HK-2 (cell line): ENCODE measurements around the gene NISCH.
A peak's percentile ranks its signal among the peaks of the same experiment; 100 is the strongest.

ENCODE experiments used
- DNase-seq: peaks from one replicate; pipeline ENCODE4 v3.0.0-alpha.2; 2018; ENCODE audit not compliant: unreplicated experiment

Gene NISCH

DNA sequence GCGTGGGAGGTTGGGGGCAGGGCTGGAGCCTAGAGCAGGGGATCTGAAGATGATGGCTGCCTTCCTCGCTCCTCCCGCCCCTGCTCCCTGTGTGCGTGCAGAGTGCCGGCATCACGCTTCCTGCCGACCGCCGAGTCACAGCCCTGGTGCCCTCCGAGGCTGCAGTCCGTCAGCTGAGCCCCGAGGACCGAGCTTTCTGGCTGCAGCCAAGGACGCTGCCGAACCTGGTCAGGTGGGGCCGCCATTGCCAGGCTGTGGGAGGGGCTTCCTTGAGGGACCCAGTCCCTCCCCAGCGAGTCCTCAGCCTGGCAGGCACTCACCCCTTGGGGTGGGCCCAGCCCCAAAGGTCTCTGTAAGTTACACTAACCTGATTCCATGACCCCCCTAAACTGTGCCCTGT, 57.3 kb downstream of the NISCH start:
- no peak for DNase-seq

DNA sequence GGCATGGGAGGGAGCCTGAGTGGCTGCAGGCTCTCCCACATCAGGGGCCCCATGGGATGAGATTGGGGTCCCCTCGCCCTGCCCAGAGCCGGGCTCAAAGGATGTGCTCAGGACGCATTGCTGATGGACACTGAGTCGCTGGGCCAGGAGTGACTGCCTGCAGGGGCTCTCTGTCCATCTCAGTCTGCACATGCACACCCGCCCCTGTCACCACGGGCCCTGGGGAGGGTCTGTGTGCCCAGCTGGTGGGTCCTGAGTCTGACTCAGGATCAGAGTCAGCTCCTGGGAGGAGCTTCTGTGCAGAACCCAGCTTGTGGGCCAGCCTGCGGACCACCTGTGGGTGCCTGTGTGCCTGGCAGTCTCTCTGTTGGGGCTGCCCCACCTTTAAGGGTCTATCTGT, 57.9 kb downstream of the NISCH start:
- no peak for DNase-seq

DNA sequence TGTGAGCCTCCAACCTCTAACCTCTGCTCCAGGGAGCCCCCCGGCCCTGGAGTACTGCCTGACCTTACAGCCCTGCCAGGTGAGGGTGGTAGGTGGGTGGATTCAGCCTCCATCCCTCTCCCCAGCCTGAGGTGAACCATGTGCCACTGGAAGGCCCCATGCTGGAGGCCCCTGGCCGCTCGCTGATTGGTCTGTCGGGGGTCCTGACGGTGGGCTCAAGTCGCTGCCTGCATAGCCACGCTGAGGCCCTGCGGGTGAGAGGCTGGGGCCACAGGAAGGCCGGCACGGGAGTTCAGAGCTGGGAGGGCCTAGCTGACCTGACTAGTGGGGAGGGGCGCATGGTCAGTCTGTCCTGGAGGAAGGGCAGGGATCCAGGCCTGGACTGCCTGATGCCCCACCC, 59.2 kb downstream of the NISCH start:
- DNase-seq: no peak

DNA sequence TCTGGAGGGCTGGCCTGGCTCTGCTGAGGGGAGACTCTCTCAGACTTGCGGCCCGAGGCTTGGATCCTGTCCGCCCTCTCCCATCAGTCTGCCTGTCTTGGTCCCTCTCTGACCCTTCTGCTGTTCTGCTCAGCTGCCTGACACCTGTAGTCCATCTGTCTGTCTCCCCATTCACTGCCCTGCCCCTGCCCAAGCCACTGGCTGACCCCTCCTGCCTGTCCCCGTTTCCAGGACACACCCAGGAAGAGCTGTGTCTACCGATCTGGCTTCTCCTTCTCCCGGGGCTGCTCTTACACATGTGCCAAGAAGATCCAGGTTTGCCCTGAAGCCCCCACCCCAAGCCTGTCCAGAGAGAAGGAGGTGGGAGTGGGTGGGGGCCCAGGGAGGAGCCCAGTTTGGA, 59.8 kb downstream of the NISCH start:
- DNase-seq: no peak

DNA sequence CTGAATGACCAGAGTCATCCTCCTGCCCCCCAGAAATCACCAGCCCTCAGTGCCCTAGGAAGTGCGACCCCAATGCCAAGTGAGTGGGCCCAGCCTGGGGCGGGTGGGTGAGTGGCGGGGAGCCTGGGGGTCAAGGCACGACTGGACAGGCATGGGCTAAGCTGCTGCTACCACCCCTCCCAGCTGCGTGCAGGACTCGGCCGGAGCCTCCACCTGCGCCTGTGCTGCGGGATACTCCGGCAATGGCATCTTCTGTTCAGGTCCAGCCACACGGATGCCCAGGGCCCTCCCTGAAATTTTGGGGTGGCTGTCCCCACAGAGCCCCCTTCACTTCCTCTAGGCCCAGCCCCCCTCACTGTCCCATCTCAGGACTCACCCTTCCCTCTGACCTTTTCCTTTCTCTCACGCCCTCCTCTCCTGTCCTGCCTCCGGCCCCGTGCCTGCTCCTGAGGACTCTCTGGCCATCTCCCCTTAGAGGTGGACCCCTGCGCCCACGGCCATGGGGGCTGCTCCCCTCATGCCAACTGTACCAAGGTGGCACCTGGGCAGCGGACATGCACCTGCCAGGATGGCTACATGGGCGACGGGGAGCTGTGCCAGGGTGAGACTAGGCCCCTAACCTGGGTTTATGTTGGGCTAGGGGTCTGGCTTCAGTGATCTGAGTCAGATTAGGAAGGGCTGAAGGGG, 61.2 kb downstream of the NISCH start:
- no peak for DNase-seq

DNA sequence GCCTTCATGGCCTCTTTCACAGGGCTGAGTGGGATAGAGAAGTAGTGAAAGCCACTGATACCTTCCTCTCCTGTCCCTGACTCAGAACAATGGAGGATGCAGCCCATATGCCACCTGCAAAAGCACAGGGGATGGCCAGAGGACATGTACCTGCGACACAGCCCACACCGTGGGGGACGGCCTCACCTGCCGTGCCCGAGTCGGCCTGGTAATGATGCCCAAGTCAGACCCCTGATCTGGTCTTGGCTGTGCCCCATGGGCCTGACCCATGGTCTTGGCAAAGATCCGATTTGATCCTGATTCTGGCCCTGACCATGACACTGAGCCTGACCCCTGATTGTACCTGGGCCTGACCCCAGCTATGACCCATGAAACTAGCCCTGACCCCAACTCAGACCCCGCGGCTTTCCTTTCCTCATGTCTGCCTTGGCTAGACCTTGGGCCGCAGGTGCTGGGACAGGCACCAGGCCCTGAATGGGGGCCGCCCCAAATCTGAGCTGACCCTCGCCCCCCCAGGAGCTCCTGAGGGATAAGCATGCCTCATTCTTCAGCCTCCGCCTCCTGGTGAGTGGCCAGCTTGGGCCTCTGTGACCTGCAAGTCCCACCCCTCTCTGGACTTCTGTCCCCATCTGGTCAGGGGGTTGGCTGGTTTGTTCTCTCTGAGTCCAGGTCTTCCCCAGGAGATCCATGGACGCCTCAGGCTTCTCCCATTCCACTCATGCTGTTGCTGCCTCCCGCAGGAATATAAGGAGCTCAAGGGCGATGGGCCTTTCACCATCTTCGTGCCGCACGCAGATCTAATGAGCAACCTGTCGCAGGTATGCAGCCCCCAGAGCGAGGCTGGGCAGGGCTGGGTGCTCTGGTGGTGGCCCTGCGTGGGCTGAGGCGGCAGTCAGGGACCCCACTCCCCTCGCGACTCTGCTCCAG, 62.7 kb downstream of the NISCH start:
- no peak for DNase-seq

DNA sequence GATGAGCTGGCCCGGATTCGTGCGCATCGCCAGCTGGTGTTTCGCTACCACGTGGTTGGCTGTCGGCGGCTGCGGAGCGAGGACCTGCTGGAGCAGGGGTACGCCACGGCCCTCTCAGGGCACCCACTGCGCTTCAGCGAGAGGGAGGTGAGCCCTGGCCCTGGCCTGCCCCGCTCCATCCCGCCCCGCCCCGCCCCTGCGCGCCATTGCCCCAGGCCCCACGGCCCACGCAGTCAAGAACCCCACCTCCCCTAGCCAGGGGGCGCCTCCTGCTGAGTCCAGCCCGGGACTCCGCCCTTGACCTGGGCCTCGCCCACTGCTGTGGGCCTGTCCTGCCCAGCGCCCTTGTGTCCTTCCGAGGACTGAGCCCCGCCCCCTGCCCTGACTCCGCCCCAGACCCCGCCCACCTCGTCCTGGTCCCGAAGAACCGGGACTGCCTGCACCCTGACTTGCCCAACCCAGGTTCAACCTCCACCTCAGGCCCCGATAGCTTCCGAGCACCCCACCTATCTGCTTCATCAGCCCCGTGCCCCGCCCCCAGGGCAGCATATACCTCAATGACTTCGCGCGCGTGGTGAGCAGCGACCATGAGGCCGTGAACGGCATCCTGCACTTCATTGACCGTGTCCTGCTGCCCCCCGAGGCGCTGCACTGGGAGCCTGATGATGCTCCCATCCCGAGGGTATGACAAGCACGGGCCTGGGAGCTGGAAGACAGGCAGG, 63.5 kb downstream of the NISCH start:
- peak; percentile 26 for DNase-seq

DNA sequence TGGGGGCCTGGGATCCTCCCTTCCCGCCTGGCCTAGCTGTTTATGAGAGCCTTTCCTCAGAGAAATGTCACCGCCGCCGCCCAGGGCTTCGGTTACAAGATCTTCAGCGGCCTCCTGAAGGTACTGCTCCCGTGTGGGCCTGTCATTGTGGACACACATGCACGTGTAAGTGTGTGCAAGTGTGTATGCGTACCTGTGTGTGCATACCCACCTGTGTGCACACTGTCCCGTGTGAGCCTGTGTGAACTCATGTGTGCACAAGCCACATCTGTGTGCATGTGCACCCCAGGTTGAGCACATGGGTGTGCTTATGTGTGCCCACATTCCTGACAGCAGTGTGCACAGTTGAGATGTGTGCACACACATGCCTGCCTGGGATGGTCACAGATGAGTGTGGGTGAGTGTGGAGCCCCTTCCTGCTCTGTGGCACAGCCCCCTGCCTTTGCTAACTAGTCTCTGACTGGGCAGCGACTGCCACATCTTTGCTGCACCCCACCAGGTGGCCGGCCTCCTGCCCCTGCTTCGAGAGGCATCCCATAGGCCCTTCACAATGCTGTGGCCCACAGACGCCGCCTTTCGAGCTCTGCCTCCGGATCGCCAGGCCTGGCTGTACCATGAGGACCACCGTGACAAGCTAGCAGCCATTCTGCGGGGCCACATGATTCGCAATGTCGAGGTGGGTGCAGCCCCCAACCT, 64.2 kb downstream of the NISCH start:
- no peak for DNase-seq

DNA sequence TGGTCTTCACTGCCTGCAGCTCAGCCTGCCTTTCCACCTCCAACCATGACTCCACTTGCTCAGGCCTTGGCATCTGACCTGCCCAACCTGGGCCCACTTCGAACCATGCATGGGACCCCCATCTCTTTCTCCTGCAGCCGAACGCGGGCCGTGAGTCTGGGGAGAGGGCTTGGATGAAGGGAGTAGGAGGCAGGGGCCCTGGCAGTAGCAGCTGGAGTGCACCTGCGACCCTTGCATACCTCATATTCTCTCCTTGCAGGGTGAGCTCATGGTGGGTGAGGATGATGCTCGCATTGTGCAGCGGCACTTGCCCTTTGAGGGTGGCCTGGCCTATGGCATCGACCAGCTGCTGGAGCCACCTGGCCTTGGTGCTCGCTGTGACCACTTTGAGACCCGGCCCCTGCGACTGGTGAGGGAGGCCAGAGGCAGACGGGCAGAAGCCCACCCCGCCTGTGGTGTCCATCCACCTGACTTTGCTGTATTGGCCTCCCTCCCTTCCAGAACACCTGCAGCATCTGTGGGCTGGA, 64.8 kb downstream of the NISCH start:
- no peak for DNase-seq

DNA sequence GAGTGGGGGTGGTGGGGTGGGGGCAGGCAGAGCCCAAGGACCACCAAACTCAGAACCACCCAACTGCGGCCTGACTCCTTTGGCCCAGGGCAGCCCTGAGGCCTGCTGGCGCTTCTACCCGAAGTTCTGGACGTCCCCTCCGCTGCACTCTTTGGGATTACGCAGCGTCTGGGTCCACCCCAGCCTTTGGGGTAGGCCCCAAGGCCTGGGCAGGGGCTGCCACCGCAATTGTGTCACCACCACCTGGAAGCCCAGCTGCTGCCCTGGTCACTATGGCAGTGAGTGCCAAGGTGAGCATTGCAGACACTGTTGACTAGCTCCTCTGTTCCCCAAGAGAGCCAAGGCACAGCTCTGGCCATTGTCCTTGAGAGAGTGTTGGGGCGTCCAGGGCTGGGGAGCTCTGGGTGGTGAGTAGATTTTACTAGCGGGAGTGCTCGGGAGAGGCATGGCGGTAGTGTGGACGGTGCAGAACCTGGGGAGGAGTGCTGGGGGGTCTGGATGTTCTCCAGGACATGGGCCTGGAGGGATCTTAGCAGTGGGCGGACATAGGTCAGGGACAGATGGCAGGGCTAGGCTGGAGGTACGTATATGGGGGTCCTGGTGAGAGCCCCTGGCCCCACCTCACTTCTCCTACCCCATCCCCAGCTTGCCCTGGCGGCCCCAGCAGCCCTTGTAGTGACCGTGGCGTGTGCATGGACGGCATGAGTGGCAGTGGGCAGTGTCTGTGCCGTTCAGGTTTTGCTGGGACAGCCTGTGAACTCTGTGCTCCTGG, 65.5 kb downstream of the NISCH start:
- no peak for DNase-seq

DNA sequence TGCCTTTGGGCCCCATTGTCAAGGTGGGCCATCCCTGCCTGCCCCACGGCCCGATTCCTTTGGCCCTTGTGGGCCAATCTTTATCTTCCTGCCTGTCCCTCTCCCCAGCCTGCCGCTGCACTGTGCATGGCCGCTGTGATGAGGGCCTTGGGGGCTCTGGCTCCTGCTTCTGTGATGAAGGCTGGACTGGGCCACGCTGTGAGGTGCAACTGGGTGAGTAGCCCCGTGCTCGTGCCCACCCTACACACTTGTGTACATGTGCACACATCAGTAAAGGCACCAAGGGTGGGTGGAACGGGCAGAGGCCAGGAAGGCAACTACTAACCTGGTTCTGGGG, 66.1 kb downstream of the NISCH start:
- DNase-seq: no peak

DNA sequence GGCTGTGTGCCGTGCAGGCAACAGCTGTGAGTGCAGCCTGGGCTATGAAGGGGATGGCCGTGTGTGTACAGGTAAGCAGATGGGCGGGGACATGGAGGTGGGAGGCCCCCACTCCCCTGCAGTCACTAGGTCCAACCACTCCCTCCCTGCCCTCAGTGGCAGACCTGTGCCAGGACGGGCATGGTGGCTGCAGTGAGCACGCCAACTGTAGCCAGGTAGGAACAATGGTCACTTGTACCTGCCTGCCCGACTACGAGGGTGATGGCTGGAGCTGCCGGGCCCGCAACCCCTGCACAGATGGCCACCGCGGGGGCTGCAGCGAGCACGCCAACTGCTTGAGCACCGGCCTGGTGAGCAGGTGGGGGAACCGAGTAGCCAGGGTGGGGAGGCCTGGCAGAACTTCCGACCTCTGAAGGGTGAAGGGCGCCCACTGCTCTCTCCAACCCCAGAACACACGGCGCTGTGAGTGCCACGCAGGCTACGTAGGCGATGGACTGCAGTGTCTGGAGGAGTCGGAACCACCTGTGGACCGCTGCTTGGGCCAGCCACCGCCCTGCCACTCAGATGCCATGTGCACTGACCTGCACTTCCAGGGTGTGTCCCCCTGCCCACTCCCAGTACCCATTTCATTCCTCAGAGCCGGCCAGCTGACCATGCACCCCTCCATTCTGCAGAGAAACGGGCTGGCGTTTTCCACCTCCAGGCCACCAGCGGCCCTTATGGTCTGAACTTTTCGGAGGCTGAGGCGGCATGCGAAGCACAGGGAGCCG, 66.7 kb downstream of the NISCH start:
- DNase-seq: no peak

DNA sequence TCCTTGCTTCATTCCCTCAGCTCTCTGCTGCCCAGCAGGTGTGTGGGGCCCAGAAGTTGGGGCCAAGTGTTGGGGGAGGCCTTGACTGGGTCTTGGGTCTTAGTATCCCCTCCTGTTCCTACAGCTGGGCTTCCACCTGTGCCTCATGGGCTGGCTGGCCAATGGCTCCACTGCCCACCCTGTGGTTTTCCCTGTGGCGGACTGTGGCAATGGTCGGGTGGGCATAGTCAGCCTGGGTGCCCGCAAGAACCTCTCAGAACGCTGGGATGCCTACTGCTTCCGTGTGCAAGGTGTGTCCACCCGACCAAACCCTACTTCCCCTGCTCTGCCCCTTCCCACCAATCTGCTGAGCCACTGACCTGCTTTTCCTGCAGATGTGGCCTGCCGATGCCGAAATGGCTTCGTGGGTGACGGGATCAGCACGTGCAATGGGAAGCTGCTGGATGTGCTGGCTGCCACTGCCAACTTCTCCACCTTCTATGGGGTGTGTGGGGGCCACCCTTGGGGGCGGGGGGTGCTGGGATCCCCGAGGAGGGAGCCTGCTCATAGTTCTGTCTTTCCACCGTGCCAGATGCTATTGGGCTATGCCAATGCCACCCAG, 67.3 kb downstream of the NISCH start:
- no peak for DNase-seq

DNA sequence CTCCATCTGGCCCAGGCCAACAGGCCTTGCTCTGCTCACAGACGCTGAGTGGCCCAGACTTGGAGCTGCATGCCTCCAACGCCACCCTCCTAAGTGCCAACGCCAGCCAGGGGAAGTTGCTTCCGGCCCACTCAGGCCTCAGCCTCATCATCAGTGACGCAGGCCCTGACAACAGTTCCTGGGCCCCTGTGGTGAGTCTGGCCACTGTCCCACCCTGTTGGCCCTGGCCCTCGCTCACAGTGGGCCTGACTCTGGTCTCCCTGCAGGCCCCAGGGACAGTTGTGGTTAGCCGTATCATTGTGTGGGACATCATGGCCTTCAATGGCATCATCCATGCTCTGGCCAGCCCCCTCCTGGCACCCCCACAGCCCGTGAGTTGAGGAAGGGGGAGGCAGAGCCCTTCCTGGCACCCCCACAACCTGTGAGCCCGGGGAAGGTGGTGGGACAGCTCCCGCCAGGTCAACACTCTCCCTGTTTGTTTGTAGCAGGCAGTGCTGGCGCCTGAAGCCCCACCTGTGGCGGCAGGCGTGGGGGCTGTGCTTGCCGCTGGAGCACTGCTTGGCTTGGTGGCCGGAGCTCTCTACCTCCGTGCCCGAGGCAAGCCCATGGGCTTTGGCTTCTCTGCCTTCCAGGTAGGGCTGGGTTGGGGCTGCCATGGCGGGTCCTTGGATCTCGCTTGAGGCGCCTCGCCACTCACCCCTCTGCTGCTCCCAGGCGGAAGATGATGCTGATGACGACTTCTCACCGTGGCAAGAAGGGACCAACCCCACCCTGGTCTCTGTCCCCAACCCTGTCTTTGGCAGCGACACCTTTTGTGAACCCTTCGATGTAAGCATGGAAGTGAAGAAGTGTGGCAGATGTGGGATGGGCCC, 68.2 kb downstream of the NISCH start:
- DNase-seq: no peak

DNA sequence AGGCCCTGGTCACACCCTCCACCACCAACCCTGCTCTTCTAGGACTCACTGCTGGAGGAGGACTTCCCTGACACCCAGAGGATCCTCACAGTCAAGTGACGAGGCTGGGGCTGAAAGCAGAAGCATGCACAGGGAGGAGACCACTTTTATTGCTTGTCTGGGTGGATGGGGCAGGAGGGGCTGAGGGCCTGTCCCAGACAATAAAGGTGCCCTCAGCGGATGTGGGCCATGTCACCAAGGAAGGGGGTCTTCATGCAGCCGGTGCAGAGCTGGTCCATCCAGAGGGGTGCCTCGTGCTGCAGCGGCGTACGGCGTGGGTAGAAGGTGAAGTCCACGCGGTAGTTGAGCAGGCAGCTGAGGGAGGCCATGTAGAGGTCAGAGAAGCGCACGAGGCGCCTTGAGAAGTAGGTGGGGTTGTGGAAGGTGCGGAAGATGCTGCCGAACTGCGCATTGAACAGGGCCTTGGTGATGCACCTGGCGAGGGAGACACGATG, 68.9 kb downstream of the NISCH start:
- DNase-seq: no peak

DNA sequence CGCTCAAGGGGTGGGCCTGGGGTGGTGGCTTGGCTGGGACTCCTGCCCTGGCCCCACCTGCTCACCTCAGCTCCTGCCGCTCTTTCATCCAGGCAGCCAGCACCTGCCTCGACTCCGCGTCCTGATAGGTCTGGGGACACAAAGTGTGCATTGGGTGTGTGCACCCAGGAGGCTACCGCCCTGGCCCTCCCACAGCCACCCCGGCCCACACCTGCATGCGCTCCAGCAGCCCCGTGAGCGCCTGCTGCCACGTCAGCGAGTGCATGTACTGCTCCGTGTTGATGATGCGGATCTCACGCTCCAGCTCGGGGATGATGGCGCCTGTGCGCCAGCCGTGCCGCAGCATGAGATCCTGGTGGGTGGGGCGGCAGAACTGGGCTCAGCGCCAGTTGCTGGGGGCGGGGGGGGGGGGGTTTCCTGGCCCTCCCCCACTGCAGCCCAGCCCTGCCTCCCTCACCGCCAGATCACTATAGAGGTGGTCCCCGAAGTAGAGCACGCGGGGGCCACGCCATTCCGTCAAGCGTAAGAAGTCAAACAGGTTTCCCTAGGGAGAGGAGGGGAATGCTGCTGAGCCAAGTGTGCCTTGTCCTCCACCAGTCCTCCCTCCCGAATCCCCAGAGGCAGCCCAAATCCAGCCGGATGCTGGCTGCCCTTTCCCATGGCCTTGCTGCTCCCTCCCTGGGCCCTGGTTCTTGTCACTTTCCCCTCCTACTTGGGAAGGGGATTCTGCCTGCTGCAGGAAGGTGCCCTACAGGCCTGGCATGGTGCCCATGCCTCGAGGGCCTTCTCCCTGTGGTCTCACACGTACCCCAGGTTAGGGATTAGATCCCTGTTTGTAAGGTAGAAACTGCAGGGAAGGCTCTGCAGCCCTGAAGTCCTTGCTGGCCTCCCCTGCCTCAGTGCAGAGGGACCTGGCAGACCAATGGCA, 69.6 kb downstream of the NISCH start:
- DNase-seq: no peak

DNA sequence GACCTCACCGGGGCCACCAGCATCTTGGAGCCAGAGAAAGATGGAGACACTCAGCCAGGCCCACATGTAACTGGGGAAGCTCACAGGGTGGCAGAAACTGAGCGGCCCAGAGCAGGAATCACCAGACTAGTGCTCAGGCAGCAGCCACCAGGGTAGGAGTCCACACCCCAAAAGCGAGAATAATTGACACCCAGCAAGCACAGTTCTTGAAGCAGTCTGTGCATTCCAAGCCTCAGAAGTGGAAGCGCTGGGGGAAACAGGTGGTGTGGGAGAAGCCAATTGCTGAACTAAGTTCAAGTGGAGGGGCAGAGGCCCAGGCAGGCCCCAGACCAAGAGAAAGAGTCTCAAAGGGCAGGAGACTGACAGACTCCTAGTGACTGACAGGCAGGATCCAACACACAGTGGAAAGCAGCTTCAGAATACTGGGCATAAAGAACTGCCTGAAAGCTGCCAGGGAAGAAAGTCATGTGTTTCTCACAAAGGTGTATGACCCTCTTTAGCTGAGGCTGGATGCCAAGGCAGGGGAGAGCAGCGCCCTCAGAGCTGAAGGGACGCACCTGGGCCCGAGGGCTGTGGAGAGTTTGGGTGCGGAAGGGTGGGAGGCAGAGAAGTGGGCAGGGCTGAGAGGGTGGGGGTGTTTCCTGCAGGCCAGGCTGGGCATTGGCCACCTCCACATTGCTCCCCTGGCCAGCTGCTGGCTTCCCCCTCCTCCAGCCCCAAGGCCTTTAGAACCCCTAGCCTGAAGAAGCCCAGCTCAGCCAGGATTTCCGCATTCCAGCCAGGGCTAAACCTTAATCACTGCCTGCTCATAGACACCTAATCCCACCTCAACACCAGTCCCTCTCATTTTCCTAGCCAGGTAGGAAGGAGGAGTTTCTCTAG, 70.5 kb downstream of the NISCH start:
- no peak for DNase-seq
